GM23338 (cell line): ENCODE measurements around the gene CEP250. TPM values are rescaled to one million over a fixed set of nuclear protein-coding genes. Genes with fewer than 3 reads are reported as not detected.

Source experiments
- ATAC-seq: fragments of 200-7000 bp; cut with Tn5 transposase; 3 replicates; pipeline ENCODE4 v1.9.1; 2020
- DNase-seq: peaks from one replicate; pipeline ENCODE4 v3.0.0-alpha.2; 2015; ENCODE audit warnings: low spot score
- H2AFZ ChIP-seq: fragments of 200-600 bp; sonication (generic); 2 replicates; pipeline ENCODE4 v1.8.0; 2016; ENCODE audit warnings: antibody characterized with exemption, mild to moderate bottlenecking, moderate library complexity
- H3F3A ChIP-seq: fragments of 200-600 bp; sonication (generic); replicated peaks from 2 replicates; pipeline ENCODE4 v1.8.0; 2017; ENCODE audit warnings: antibody characterized with exemption, mixed run types, low read depth
- H3K27ac ChIP-seq: fragments of 200-600 bp; sonication (generic); 2 replicates; pipeline ENCODE4 v1.6.1; 2016; ENCODE audit warnings: low read depth
- H3K27me3 ChIP-seq: fragments of 200-600 bp; sonication (generic); 2 replicates; pipeline ENCODE4 v1.8.0; 2016; ENCODE audit warnings: mild to moderate bottlenecking, mixed run types, moderate library complexity; ENCODE audit not compliant: insufficient read depth
- H3K36me3 ChIP-seq: fragments of 200-600 bp; sonication (generic); 2 replicates; pipeline ENCODE4 v1.8.0; 2016; ENCODE audit warnings: mild to moderate bottlenecking; ENCODE audit not compliant: insufficient read depth
- H3K4me1 ChIP-seq: fragments of 200-600 bp; sonication (generic); 2 replicates; pipeline ENCODE4 v1.8.0; 2016; ENCODE audit warnings: mild to moderate bottlenecking, moderate library complexity; ENCODE audit not compliant: insufficient read depth
- H3K4me2 ChIP-seq: fragments of 200-600 bp; sonication (generic); 2 replicates; pipeline ENCODE4 v1.7.1; 2017; ENCODE audit warnings: mixed run types
- H3K4me3 ChIP-seq: fragments of 200-600 bp; sonication (generic); 2 replicates; pipeline ENCODE4 v1.6.1; 2016; ENCODE audit warnings: mixed run types
- H3K79me2 ChIP-seq: fragments of 200-600 bp; sonication (generic); replicated peaks from 2 replicates; pipeline ENCODE4 v1.8.0; 2017; ENCODE audit warnings: mild to moderate bottlenecking; ENCODE audit not compliant: insufficient read depth
- H3K9me2 ChIP-seq: fragments of 200-600 bp; sonication (generic); 2 replicates; pipeline ENCODE4 v1.8.0; 2017; ENCODE audit not compliant: insufficient read depth
- H4K20me1 ChIP-seq: fragments of 200-600 bp; sonication (generic); replicated peaks from 2 replicates; pipeline ENCODE4 v1.8.0; 2017; ENCODE audit warnings: mild to moderate bottlenecking; ENCODE audit not compliant: insufficient read depth
- H3K27ac Mint-ChIP-seq: 2 replicates; pipeline ENCODE4 v1.8.0; 2020; ENCODE audit warnings: inconsistent platforms, mild to moderate bottlenecking, moderate library complexity, mixed read lengths
- H3K27me3 Mint-ChIP-seq: 3 replicates; pipeline ENCODE4 v1.8.0; 2022; ENCODE audit warnings: low read depth, mild to moderate bottlenecking, moderate library complexity, mixed read lengths, inconsistent platforms; ENCODE audit not compliant: insufficient read depth, poor library complexity
- H3K36me3 Mint-ChIP-seq: 3 replicates; pipeline ENCODE4 v1.8.0; 2021; ENCODE audit warnings: low read depth, mild to moderate bottlenecking, inconsistent platforms, moderate library complexity, mixed read lengths
- H3K4me1 Mint-ChIP-seq: 3 replicates; pipeline ENCODE4 v1.8.0; 2020; ENCODE audit warnings: mild to moderate bottlenecking, inconsistent platforms, mixed read lengths
- H3K4me3 Mint-ChIP-seq: 3 replicates; pipeline ENCODE4 v1.8.0; 2021; ENCODE audit warnings: moderate library complexity, mild to moderate bottlenecking, inconsistent platforms, mixed read lengths
- H3K9me3 Mint-ChIP-seq: 3 replicates; pipeline ENCODE4 v1.8.0; 2020; ENCODE audit warnings: moderate library complexity, mild to moderate bottlenecking, inconsistent platforms, mixed read lengths
- CREB1 ChIP-seq: fragments of 250-450 bp; sonication (Bioruptor Pico); IDR thresholded peaks from 2 replicates; pipeline ENCODE4 v1.5.0; 2020; ENCODE audit warnings: low read depth, mild to moderate bottlenecking, moderate library complexity
- CTCF ChIP-seq, 2 experiments: fragments of 200-600 bp in 1 of 2; sonication (generic) in 1 of 2; conservative IDR thresholded peaks; 2 replicates each; pipeline versions ENCODE4 v1.5.1 to v1.6.1; 2016 to 2017; ENCODE audit warnings: antibody characterized with exemption in 2 of 2, low read depth in 2 of 2, mild to moderate bottlenecking in 2 of 2, moderate library complexity in 1 of 2
- ETS1 ChIP-seq: IDR thresholded peaks from 2 replicates; pipeline ENCODE4 v1.6.1; 2016; ENCODE audit warnings: antibody characterized with exemption
- EZH2 ChIP-seq: fragments of 200-600 bp; sonication (generic); IDR thresholded peaks from one replicate; pipeline ENCODE4 v1.8.0; 2017; ENCODE audit warnings: antibody characterized with exemption, mild to moderate bottlenecking, low read depth; ENCODE audit not compliant: unreplicated experiment
- EZH2phosphoT487 ChIP-seq: fragments of 200-600 bp; sonication (generic); IDR thresholded peaks from one replicate; pipeline ENCODE4 v1.8.1; 2018; ENCODE audit warnings: antibody characterized with exemption; ENCODE audit not compliant: unreplicated experiment
- JUNB ChIP-seq: IDR thresholded peaks from one replicate; pipeline ENCODE4 v1.6.1; 2016; ENCODE audit warnings: antibody characterized with exemption; ENCODE audit not compliant: unreplicated experiment
- NANOG ChIP-seq: IDR thresholded peaks from 2 replicates; pipeline ENCODE4 v1.6.1; 2016; ENCODE audit warnings: antibody characterized with exemption, borderline replicate concordance
- POLR2AphosphoS5 ChIP-seq: IDR thresholded peaks from 2 replicates; pipeline ENCODE4 v1.6.1; 2016; ENCODE audit warnings: antibody characterized with exemption, low read depth
- REST ChIP-seq: IDR thresholded peaks from one replicate; pipeline ENCODE4 v1.6.1; 2018; ENCODE audit warnings: antibody characterized with exemption; ENCODE audit not compliant: unreplicated experiment
- STAT1 ChIP-seq: IDR thresholded peaks from one replicate; pipeline ENCODE4 v1.6.1; 2016; ENCODE audit warnings: antibody characterized with exemption; ENCODE audit not compliant: unreplicated experiment
- ZNF114 ChIP-seq: fragments of 250-450 bp; sonication (Bioruptor Pico); IDR thresholded peaks from 2 replicates; pipeline ENCODE4 v1.5.0; 2020; ENCODE audit warnings: mild to moderate bottlenecking, moderate library complexity
- ZNF331 ChIP-seq: fragments of 250-450 bp; sonication (Bioruptor Pico); IDR thresholded peaks from 2 replicates; pipeline ENCODE4 v1.5.0; 2020; ENCODE audit warnings: low read depth, mild to moderate bottlenecking, moderate library complexity
- ZNF462 ChIP-seq: fragments of 250-450 bp; sonication (Bioruptor Pico); IDR thresholded peaks from 2 replicates; pipeline ENCODE4 v1.5.0; 2020; ENCODE audit warnings: mild to moderate bottlenecking, moderate library complexity
- polyA plus RNA-seq: library from polyadenylated mRNA; unstranded; fragments of >200 nt; fragmentation: Nextera tagmentation; extraction: Ambion mirVana; gene quantifications from 2 replicates; pipeline ENCODE4 v1.2.1, GENCODE V29; 2016
- total RNA-seq: library from RNA; depleted of rRNA; stranded (reverse); fragments of >200 nt; shearing (Covaris generic); gene quantifications from 2 replicates; pipeline ENCODE4 v1.2.3, GENCODE V29; 2014

The CEP250 gene
- total and polyA plus RNA-seq, 2 experiments from 2014 or later: 28.0 to 29.1 TPM

- Histone ChIP-seq H4K20me1 (no peaks in the 10 kb centered on the region), H3K27ac (no peak overlapping the region), H3K4me1 (no peaks in the 10 kb centered on the region; the same call in 1 of the 2 replicates), H3K27me3 (no peaks in the 10 kb centered on the region), H3K9me2 (no peaks in the 10 kb centered on the region), H3F3A (no peaks in the 10 kb centered on the region), H3K36me3 (no peaks in the 10 kb centered on the region), H2AFZ (peak overlapping the region; percentile 80), H3K4me3 (peak overlapping the region; percentile 51), H3K79me2 (no peaks in the 10 kb centered on the region), H3K4me2 (peak overlapping the region; percentile 75)
- no peak for TF ChIP-seq ZNF114 (CRISPR knock-in tag)
- no peak for TF ChIP-seq ETS1
- no peak for TF ChIP-seq NANOG
- TF ChIP-seq EZH2: no peak
- TF ChIP-seq CTCF (conservative IDR thresholded peaks at IDR 0.05; ENCODE audit: low read depth in 2 of 2): no peak
- no peak for TF ChIP-seq ZNF462 (CRISPR knock-in tag)
- no peak for TF ChIP-seq ZNF331 (CRISPR knock-in tag)
- TF ChIP-seq POLR2AphosphoS5: no peak
- TF ChIP-seq EZH2phosphoT487: no peak
- no peak for TF ChIP-seq JUNB
- no peak for TF ChIP-seq STAT1
- no peak for TF ChIP-seq REST
- TF ChIP-seq CREB1 (CRISPR knock-in tag): no peak
- Mint-ChIP-seq H3K27ac (no peak overlapping the region), H3K36me3 (no peaks in the 10 kb centered on the region), H3K4me3 (peak overlapping the region; percentile 65), H3K4me1 (peaks cover 11% of the 10 kb centered on the region), H3K9me3 (no peaks in the 10 kb centered on the region; the same call in 2 of the 3 replicates), H3K27me3 (peaks cover 3% of the 10 kb centered on the region)
- DNase-seq: peak; percentile 47
- peak; percentile 83 for ATAC-seq
Observed at GRCh38 chr20:35446356-35447078, 8.9 kb upstream of the CEP250 start.
